Measurements from ENCODE around the gene AGK.

AGK gene

DNA sequence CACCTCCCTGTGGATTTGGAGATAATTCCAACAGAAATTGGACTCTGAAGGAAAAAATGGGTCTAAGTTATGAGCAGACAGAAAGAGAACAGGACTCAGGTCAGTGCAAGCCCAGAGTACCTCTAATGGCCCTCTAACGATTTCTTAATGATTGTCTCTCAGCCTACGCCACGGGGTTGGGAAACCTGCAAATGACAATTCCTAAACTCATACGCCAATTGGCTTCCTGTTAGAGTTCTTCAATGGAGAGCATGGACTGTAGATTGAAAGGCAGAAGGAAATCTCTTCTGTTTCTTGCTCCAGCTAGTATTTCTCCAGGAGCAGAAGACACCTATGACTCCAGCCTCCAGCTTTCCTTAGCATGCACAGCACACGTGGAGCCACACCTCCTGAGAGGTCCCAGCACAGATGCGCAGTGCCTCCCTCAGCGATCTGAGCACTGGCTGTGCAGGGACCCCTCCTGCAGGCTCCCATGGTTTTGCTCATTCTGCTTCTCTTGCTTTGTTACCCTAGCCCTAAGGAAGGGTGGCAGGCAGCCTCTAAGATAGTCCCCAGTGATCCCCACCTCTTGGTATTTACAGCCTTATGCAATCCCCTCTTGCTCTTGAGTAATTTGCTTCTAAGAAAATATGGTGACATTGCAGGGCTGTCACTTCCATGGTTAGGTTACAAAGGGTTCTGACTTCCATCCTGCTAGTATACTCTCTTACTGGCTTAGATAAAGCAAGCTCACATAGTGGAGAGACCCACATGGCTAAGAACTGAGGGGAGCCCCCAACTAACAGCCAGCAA, 120.7 kb downstream of the AGK start:
- H3K4me3 ChIP-seq (replicated peaks; ENCODE audit: insufficient read depth, low read length) = no peak overlapping the region
- DNase-seq (ENCODE audit: low read depth in 1 of 2, low spot score in 1 of 2) = peak; percentile 36 to 58
- no peak for TF ChIP-seq SPI1 (IDR thresholded peaks at IDR 0.05; ENCODE audit: borderline replicate concordance, low read depth)
- TF ChIP-seq POLR2AphosphoS5 (IDR thresholded peaks at IDR 0.05; ENCODE audit: low read depth) = no peak
- TF ChIP-seq, protein P1, sequence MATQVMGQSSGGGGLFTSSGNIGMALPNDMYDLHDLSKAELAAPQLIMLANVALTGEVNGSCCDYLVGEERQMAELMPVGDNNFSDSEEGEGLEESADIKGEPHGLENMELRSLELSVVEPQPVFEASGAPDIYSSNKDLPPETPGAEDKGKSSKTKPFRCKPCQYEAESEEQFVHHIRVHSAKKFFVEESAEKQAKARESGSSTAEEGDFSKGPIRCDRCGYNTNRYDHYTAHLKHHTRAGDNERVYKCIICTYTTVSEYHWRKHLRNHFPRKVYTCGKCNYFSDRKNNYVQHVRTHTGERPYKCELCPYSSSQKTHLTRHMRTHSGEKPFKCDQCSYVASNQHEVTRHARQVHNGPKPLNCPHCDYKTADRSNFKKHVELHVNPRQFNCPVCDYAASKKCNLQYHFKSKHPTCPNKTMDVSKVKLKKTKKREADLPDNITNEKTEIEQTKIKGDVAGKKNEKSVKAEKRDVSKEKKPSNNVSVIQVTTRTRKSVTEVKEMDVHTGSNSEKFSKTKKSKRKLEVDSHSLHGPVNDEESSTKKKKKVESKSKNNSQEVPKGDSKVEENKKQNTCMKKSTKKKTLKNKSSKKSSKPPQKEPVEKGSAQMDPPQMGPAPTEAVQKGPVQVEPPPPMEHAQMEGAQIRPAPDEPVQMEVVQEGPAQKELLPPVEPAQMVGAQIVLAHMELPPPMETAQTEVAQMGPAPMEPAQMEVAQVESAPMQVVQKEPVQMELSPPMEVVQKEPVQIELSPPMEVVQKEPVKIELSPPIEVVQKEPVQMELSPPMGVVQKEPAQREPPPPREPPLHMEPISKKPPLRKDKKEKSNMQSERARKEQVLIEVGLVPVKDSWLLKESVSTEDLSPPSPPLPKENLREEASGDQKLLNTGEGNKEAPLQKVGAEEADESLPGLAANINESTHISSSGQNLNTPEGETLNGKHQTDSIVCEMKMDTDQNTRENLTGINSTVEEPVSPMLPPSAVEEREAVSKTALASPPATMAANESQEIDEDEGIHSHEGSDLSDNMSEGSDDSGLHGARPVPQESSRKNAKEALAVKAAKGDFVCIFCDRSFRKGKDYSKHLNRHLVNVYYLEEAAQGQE (IDR thresholded peaks at IDR 0.05; ENCODE audit: insufficient replicate concordance, low read depth) = no peak
- no peak for TF ChIP-seq GABPA (IDR thresholded peaks at IDR 0.05; ENCODE audit: low read depth)
- TF ChIP-seq, protein P2, sequence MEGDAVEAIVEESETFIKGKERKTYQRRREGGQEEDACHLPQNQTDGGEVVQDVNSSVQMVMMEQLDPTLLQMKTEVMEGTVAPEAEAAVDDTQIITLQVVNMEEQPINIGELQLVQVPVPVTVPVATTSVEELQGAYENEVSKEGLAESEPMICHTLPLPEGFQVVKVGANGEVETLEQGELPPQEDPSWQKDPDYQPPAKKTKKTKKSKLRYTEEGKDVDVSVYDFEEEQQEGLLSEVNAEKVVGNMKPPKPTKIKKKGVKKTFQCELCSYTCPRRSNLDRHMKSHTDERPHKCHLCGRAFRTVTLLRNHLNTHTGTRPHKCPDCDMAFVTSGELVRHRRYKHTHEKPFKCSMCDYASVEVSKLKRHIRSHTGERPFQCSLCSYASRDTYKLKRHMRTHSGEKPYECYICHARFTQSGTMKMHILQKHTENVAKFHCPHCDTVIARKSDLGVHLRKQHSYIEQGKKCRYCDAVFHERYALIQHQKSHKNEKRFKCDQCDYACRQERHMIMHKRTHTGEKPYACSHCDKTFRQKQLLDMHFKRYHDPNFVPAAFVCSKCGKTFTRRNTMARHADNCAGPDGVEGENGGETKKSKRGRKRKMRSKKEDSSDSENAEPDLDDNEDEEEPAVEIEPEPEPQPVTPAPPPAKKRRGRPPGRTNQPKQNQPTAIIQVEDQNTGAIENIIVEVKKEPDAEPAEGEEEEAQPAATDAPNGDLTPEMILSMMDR (IDR thresholded peaks at IDR 0.05; ENCODE audit: insufficient read depth, low read length) = no peak
- H3K27me3 ChIP-seq (ENCODE audit: insufficient read depth, poor library complexity, severe bottlenecking) = no peaks in the 10 kb centered on the region
- no peak overlapping the region; the same call in 1 of the 2 replicates for H3K27ac ChIP-seq (replicated peaks)

DNA sequence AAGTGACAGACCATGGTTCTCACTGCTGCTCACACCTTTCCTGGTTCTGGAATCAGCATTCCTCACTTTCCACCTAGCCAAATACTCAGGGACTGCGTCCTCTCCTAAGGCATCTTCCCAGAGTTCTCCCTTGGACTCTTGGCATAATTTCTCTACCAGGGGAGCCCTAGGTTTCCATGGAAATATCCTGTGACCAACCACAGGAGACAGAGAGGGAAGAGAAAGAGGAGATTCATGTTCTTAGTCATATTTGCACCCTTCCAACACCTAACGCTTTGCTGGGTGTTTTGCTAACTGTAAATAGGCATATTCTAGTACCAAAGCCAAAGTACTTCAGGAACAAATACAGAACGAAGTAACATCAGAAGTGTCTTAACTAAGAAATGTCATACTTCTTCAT, 122.1 kb downstream of the AGK start:
- TF ChIP-seq GABPA (IDR thresholded peaks at IDR 0.05; ENCODE audit: low read depth) (no peak), SPI1 (IDR thresholded peaks at IDR 0.05; ENCODE audit: borderline replicate concordance, low read depth) (no peak)
- TF ChIP-seq, protein P2 (IDR thresholded peaks at IDR 0.05; ENCODE audit: insufficient read depth, low read length) = no peak
- TF ChIP-seq, protein P1 (IDR thresholded peaks at IDR 0.05; ENCODE audit: insufficient replicate concordance, low read depth) = no peak
- no peaks in the 10 kb centered on the region for H3K27me3 ChIP-seq (ENCODE audit: insufficient read depth, poor library complexity, severe bottlenecking)
- no peak for DNase-seq (ENCODE audit: low read depth in 1 of 2, low spot score in 1 of 2)
- H3K4me3 ChIP-seq (replicated peaks; ENCODE audit: insufficient read depth, low read length) = no peak overlapping the region
- H3K27ac ChIP-seq (replicated peaks) = no peak overlapping the region

DNA sequence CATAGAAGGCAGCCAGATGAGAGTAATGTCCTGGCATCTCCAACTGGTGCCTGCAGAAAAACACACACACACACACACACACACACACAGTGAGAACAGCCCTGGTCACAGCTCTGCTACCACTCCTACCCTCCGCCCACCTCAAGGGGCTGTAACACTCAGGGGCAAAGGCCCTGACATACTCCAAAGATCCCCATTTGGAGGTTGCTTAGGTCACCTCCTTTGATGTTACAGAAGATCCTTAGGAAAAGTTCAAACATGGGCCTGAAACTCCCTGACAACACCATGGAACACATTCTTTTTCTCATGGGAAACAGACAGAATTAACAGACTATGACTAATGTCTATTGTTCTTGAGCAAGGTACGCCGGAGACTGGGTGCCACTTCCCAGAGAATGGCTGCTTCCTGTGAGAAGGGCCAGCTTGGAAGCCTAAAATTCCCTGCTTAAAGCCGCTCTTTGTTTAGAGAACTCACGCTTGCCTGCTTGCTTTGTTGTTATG, 123.0 kb downstream of the AGK start:
- H3K27me3 ChIP-seq (ENCODE audit: insufficient read depth, poor library complexity, severe bottlenecking) = no peaks in the 10 kb centered on the region
- no peak overlapping the region for H3K27ac ChIP-seq (replicated peaks)
- no peak for TF ChIP-seq GABPA (IDR thresholded peaks at IDR 0.05; ENCODE audit: low read depth)
- TF ChIP-seq, protein P1 (IDR thresholded peaks at IDR 0.05; ENCODE audit: insufficient replicate concordance, low read depth) = no peak
- no peak for DNase-seq (ENCODE audit: low read depth in 1 of 2, low spot score in 1 of 2)
- no peak overlapping the region for H3K4me3 ChIP-seq (replicated peaks; ENCODE audit: insufficient read depth, low read length)

All from HL-60 (cell line).